Measurements from ENCODE around the gene MIOX. TPM values are rescaled to one million over a fixed set of nuclear protein-coding genes. Genes with fewer than 3 reads are reported as not detected.

Gene MIOX
- total and polyA plus RNA-seq, 2 of the 13 experiments (the other 11 are each of a cell fraction or from before 2014, with no cell fraction given) = 1.5 to 2.9 TPM

GRCh38 chr22:50524676-50525103 lies 38.0 kb downstream of the MIOX start (continued):
- TF ChIP-seq ZNF557 (CRISPR knock-in tag; IDR thresholded peaks at IDR 0.05) = 0 out of 2 replicates have a peak, but pooled peaks have one; percentile 8
- no peak for TF ChIP-seq CSRNP1 (CRISPR knock-in tag; IDR thresholded peaks at IDR 0.05)
- no peak for TF ChIP-seq SRSF9 (IDR thresholded peaks at IDR 0.05; ENCODE audit: borderline replicate concordance, insufficient read depth, low read depth, low read length, poor library complexity, severe bottlenecking)
- TF ChIP-seq THAP7 (CRISPR knock-in tag; IDR thresholded peaks at IDR 0.05) = no peak
- no peak for TF ChIP-seq ZNF776 (CRISPR knock-in tag; IDR thresholded peaks at IDR 0.05)
- no peak for TF ChIP-seq KLF12 (CRISPR knock-in tag; IDR thresholded peaks at IDR 0.05; ENCODE audit: borderline replicate concordance)
- no peak for TF ChIP-seq SNAPC4 (CRISPR knock-in tag; IDR thresholded peaks at IDR 0.05)
- TF ChIP-seq MTA3 (CRISPR knock-in tag; IDR thresholded peaks at IDR 0.05) = no peak
- no peak for TF ChIP-seq ZNF441 (CRISPR knock-in tag; IDR thresholded peaks at IDR 0.05; ENCODE audit: borderline replicate concordance)
- TF ChIP-seq HNF4G (IDR thresholded peaks at IDR 0.05; ENCODE audit: borderline replicate concordance, low read depth, low read length) = peak; percentile 80; the same call in 1 of the 2 replicates
- TF ChIP-seq HNF4G (CRISPR knock-in tag; IDR thresholded peaks at IDR 0.05; ENCODE audit: borderline replicate concordance, low read depth) = no peak
- TF ChIP-seq EZH2 (conservative IDR thresholded peaks at IDR 0.05; ENCODE audit: low read depth, low read length) = no peak
- TF ChIP-seq PAXIP1 (CRISPR knock-in tag; conservative IDR thresholded peaks at IDR 0.05) = 0 out of 2 replicates have a peak, but pooled peaks have one; percentile 13
- no peak for TF ChIP-seq PRDM15 (CRISPR knock-in tag; IDR thresholded peaks at IDR 0.05)
